Mononuclear cell (primary cell): Measurements from ENCODE around the gene PDE4B. TPM values are rescaled to one million over a fixed set of nuclear protein-coding genes. Genes with fewer than 3 reads are reported as not detected.

Experiments used
- H3K27me3 ChIP-seq: 2 replicates; pipeline ENCODE4 v1.6.0; 2011; ENCODE audit warnings: low read length, control low read depth; ENCODE audit not compliant: insufficient read depth
- H3K4me1 ChIP-seq: 2 replicates; pipeline ENCODE4 v1.5.1; 2011; ENCODE audit warnings: mild to moderate bottlenecking, low read length, control low read depth; ENCODE audit not compliant: insufficient read depth
- H3K4me3 ChIP-seq: 2 replicates; pipeline ENCODE4 v1.5.1; 2011; ENCODE audit warnings: mild to moderate bottlenecking, low read length, moderate library complexity
- H3K9me3 ChIP-seq: 2 replicates; pipeline ENCODE4 v1.5.1; 2011; ENCODE audit warnings: low read depth, mild to moderate bottlenecking, control low read depth, low read length
- total RNA-seq: library from RNA; depleted of rRNA; stranded (reverse); fragments of >200 nt; gene quantifications from one replicate; pipeline ENCODE4 v1.2.3, GENCODE V29; 2012

PDE4B gene
- total RNA-seq, 1 donor, result 518 TPM

GRCh38 chr1:66352792-66353191 is 560.1 kb downstream of the PDE4B start:
- Histone ChIP-seq H3K4me3 (no peak overlapping the region), H3K27me3 (no peaks in the 10 kb centered on the region), H3K4me1 (peaks cover 56% of the 10 kb centered on the region)

DNA sequence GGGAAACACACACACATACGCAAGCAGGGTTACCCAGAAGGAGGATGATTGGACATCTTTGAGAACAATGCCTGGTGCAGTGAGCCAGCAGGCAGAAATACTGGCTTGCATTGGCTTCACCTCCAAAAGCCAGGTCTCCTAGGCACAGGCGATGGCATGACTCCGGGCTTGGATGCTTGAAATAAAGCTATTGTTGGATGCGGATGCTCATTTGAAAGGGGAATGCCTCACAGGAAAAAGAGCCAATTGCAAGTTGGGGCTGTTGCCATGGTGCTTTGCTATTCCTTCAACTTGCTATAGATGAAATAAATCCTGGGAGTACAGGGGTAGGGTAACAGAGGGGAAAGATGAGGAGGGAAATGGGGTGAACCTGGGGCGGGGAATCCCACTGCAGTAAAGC is 560.6 kb downstream of the PDE4B start:
- Histone ChIP-seq H3K4me3 (no peak overlapping the region), H3K9me3 (no peaks in the 10 kb centered on the region), H3K27me3 (no peaks in the 10 kb centered on the region), H3K4me1 (peaks cover 60% of the 10 kb centered on the region)

More at GRCh38 chr1:66352792-66353191, 560.1 kb downstream of the PDE4B start:
- H3K9me3 ChIP-seq, result no peaks in the 10 kb centered on the region

DNA sequence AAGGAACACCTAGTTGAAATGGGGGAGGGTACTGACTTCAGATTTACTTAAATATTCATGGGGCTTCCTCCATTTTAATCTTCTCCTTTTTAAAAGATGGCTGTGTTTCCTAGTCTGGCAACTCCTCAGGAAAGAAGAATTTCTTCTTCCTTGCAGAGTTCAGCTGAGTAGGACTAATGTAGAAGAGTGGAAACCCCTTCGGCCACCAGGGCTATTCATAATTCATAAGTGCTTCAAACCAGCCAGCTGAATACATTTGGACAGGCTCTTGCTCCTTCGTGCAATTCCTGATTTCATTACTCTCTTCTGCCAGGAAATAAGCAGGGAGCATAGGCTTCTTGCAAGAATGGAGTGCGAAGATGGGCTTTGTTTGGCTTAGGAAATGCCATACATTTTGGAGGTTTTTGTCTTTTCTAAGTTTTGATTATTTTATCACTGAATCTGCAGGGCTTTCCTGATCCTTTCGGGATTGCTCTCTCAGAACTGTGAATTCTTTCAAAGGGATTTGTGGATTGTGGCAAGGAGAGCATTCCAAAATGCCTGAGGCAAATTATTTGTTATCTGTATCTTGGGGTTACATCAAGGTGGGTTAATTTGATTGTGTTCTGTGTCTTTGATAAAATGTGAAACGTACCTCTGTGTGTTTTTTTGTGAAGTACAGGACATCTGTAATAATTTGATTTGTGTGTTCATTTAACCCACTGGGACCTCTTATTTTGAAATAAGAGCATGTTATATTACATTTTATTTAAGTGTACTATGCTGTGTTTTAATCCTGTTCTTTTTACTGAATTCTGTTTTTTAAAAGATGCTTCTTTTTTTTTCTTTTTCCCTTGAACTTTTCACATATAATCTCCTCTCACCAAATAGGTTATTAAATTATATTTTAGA is 561.9 kb downstream of the PDE4B start:
- no peaks in the 10 kb centered on the region for H3K27me3 ChIP-seq
- peaks cover 64% of the 10 kb centered on the region for H3K4me1 ChIP-seq
- no peaks in the 10 kb centered on the region for H3K9me3 ChIP-seq
- H3K4me3 ChIP-seq, result no peak overlapping the region

- peaks cover 60% of the 10 kb centered on the region for H3K4me1 ChIP-seq
- H3K4me3 ChIP-seq, result no peak overlapping the region
- no peaks in the 10 kb centered on the region for H3K27me3 ChIP-seq
- H3K9me3 ChIP-seq, result no peaks in the 10 kb centered on the region
These were observed 563.1 kb downstream of the PDE4B start for GRCh38 chr1:66355756-66356155.

DNA sequence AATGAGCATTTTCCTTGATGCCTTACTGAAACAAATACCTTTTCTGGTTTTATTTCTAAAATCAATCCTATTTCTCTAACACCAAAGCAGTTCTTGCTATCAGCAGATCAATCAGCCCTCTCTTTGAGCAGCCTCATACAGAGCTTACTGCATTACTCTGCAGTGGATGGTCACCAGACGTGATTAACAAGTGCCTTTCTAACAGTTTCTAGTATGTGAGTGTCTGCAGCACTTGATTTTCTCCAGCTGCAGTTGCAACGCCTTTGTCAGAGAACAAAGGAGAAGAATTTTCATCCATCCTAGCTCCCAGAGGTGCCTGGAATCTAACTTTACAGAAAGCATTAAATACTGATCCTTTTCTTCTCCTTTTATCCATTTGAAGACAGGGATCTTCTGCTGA is 563.9 kb downstream of the PDE4B start:
- H3K4me1 ChIP-seq, result peaks cover 52% of the 10 kb centered on the region
- no peaks in the 10 kb centered on the region for H3K9me3 ChIP-seq
- no peaks in the 10 kb centered on the region for H3K27me3 ChIP-seq
- H3K4me3 ChIP-seq, result no peak overlapping the region

GRCh38 chr1:66357021-66357420 is 564.3 kb downstream of the PDE4B start:
- no peaks in the 10 kb centered on the region for H3K27me3 ChIP-seq
- no peak overlapping the region for H3K4me3 ChIP-seq
- peaks cover 48% of the 10 kb centered on the region for H3K4me1 ChIP-seq
- no peaks in the 10 kb centered on the region for H3K9me3 ChIP-seq

- Histone ChIP-seq H3K4me3 (no peak overlapping the region), H3K27me3 (no peaks in the 10 kb centered on the region), H3K9me3 (no peaks in the 10 kb centered on the region), H3K4me1 (peaks cover 44% of the 10 kb centered on the region)
These were observed 564.9 kb downstream of the PDE4B start for GRCh38 chr1:66357478-66358197.

GRCh38 chr1:66359269-66359668 is 566.6 kb downstream of the PDE4B start:
- no peaks in the 10 kb centered on the region for H3K27me3 ChIP-seq

DNA sequence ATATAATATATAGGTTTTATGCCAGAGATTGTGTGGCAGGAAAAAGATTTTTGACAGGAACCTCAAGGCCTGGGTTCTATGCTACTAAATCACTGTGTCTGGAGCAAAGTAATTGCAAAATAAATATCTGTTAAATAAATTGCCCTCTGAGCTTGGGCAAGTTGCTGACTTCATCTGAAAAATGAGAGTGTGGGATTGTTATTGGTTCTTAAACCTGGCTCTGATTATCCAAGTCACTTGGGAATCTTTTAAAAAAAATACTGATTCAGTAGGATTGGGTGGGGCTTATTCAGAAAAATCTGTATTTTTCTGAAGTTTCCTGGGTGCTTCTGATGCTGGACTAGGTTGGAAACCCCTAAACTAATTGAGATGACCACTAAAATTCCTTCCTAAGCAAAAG is 567.1 kb downstream of the PDE4B start:
- peaks cover 28% of the 10 kb centered on the region for H3K4me1 ChIP-seq
- no peaks in the 10 kb centered on the region for H3K27me3 ChIP-seq
- no peaks in the 10 kb centered on the region for H3K9me3 ChIP-seq
- H3K4me3 ChIP-seq, result no peak overlapping the region

More at GRCh38 chr1:66359269-66359668, 566.6 kb downstream of the PDE4B start:
- Histone ChIP-seq H3K4me3 (no peak overlapping the region), H3K9me3 (no peaks in the 10 kb centered on the region), H3K4me1 (peaks cover 33% of the 10 kb centered on the region)

GRCh38 chr1:66360285-66360724 is 567.6 kb downstream of the PDE4B start:
- no peaks in the 10 kb centered on the region for H3K27me3 ChIP-seq
- H3K4me1 ChIP-seq, result peaks cover 28% of the 10 kb centered on the region
- H3K9me3 ChIP-seq, result no peaks in the 10 kb centered on the region
- no peak overlapping the region for H3K4me3 ChIP-seq

- peaks cover 8% of the 10 kb centered on the region for H3K4me1 ChIP-seq
- no peaks in the 10 kb centered on the region for H3K27me3 ChIP-seq
- no peaks in the 10 kb centered on the region for H3K9me3 ChIP-seq
- H3K4me3 ChIP-seq, result no peak overlapping the region
These were observed 572.1 kb downstream of the PDE4B start for GRCh38 chr1:66364578-66365391.

GRCh38 chr1:66365635-66366034 is 572.9 kb downstream of the PDE4B start:
- peaks cover 10% of the 10 kb centered on the region for H3K4me1 ChIP-seq

GRCh38 chr1:66366634-66367033 is 573.9 kb downstream of the PDE4B start:
- Histone ChIP-seq H3K27me3 (no peaks in the 10 kb centered on the region), H3K4me3 (no peak overlapping the region), H3K9me3 (no peaks in the 10 kb centered on the region), H3K4me1 (peaks cover 18% of the 10 kb centered on the region)

More at GRCh38 chr1:66365635-66366034, 572.9 kb downstream of the PDE4B start:
- H3K4me3 ChIP-seq, result no peak overlapping the region
- no peaks in the 10 kb centered on the region for H3K27me3 ChIP-seq
- no peaks in the 10 kb centered on the region for H3K9me3 ChIP-seq

- Histone ChIP-seq H3K4me3 (no peak overlapping the region), H3K4me1 (peaks cover 26% of the 10 kb centered on the region), H3K9me3 (no peaks in the 10 kb centered on the region), H3K27me3 (no peaks in the 10 kb centered on the region)
These were observed 574.7 kb downstream of the PDE4B start for GRCh38 chr1:66367369-66367768.

GRCh38 chr1:66368261-66368660 is 575.6 kb downstream of the PDE4B start:
- Histone ChIP-seq H3K9me3 (no peaks in the 10 kb centered on the region), H3K27me3 (no peaks in the 10 kb centered on the region), H3K4me3 (no peak overlapping the region), H3K4me1 (peaks cover 35% of the 10 kb centered on the region)
